ENCODE measurements around the gene ABHD8. TPM values are rescaled to one million over a fixed set of nuclear protein-coding genes. Genes with fewer than 3 reads are reported as not detected.

The ABHD8 gene
- total RNA-seq, 1 experiment from 2014 or later: 1.3 TPM

- Histone ChIP-seq H3K36me3 (no peaks in the 10 kb centered on the region; the same call in none of the 2 replicates), H3K4me3 (no peak overlapping the region), H3K9me3 (no peaks in the 10 kb centered on the region), H3K27me3 (no peaks in the 10 kb centered on the region)
- no peak for DNase-seq
Observed at GRCh38 chr19:17327068-17327653, 23.9 kb upstream of the ABHD8 start.

DNA sequence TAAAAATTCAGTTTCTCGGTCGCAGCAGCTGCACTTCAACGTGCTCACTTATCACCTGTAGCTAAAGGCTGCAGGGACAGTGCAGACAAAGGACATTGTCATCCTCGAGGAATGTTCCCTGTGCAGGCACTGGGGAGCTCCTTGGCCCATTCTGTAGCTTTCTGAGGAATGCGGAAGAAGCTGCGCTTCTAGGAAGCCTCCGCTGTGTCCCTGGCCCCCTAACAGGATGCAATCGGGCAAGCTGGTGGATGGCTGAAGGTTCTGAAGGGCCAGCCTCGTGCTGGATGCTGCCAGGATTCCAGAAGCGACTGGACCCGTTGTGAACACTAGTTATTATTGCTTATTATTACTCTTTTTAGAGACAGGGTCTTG lies 23.4 kb upstream of the ABHD8 start:
- DNase-seq: no peak
- Histone ChIP-seq H3K27me3 (no peaks in the 10 kb centered on the region), H3K4me3 (no peak overlapping the region), H3K36me3 (peaks cover 2% of the 10 kb centered on the region), H3K9me3 (no peaks in the 10 kb centered on the region)

DNA sequence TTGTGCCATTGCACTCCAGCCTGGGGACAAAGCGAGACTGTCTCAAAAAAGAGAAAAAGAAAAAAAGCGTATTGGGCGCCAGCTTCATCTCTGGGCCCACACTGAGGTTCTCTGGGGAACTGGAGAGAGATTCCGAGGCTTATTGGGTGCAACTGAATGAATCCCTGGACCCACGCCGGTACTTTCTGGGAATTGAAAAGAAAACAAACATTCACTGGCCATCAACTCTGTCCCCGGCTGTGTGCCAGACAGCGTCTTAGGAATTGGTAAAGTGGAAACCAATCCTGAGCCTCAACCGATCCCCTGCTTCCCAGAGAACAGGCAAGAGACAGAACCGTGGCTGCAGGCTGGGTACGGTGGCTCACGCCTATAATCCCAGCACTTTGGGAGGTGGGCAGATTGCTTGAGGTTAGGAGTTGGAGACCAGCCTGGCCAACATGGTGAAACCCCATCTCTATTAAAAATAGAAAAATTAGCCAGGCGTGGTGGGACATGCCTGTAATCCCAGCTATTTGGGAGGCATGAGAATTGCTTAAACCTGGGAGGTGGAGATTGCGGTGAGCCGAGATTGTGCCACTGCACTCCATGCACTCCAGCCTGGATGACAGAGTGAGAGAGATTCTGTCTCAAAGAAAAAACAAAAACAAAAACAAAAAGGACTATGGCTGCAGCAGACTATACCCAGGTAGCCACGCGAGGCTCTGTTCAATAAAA lies 22.8 kb upstream of the ABHD8 start:
- no peak overlapping the region for H3K4me3 ChIP-seq
- H3K27me3 ChIP-seq: no peaks in the 10 kb centered on the region
- DNase-seq: peak; percentile 39
- H3K36me3 ChIP-seq: peaks cover 6% of the 10 kb centered on the region
- no peaks in the 10 kb centered on the region for H3K9me3 ChIP-seq

DNA sequence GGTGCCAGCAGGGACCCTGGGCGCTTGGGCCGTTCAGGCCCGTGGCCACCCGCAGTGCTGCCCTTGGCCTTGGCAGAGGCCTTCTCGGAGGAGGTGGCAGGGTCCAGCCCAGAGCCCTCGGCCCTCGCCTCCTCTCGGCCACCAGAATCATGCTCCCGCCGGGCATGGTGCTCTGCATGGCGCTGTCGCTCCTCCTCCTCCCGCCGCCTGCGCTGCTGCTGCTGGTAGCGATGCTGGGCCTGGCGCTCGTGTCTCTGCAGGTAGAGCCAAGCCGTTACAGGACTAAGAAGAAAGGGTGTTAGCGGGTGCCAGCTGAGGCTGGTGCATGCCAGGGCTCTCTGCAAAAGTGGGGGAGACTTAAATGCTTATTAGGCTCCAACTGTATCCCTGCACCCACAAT lies 21.9 kb upstream of the ABHD8 start:
- Histone ChIP-seq H3K36me3 (peaks cover 13% of the 10 kb centered on the region), H3K4me3 (no peak overlapping the region), H3K9me3 (no peaks in the 10 kb centered on the region), H3K27me3 (no peaks in the 10 kb centered on the region)
- no peak for DNase-seq

DNA sequence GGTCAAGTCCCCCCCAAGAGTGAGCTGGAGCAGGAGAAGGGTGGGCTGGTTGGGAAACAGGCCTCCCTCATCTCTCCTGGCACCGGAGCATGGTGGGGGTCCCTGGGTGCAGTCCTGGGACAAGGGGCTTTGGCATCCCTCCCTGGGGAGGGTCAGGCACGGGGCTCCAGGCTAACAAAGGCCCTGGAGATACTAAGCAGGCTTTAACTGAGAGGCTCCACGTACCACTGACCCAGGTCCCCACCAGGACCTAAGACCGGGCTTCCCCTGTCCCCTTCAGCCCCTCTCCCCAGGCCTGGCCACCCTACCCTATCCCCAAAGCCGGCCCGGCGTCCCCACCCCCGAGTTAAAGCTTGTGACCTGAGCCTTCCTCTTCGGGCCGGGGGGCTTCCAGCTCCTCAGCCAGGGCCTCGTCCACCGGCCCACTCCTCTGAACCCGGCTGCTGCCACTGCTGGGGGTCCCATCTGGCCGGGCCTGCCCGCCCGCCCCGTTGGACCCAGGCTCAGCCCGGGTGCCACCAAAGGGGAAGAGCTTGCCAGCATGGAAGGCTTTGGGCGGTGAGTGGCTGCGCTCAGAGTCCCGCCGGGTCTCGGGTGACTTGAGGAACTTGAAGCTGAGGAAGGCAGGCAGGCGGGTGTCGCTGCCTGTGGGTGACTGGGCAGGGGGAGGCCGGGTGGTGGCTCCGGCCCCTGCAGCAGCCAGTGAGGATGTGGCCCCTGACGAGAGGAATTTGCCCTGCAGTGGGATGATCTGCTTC lies 21.3 kb upstream of the ABHD8 start:
- peaks cover 17% of the 10 kb centered on the region for H3K36me3 ChIP-seq
- H3K4me3 ChIP-seq: no peak overlapping the region
- no peaks in the 10 kb centered on the region for H3K9me3 ChIP-seq
- DNase-seq: no peak
- no peaks in the 10 kb centered on the region for H3K27me3 ChIP-seq

- DNase-seq: no peak
- peaks cover 17% of the 10 kb centered on the region for H3K36me3 ChIP-seq
- H3K4me3 ChIP-seq: no peak overlapping the region
- no peaks in the 10 kb centered on the region for H3K27me3 ChIP-seq
- H3K9me3 ChIP-seq: no peaks in the 10 kb centered on the region
Observed at GRCh38 chr19:17323964-17324332, 20.7 kb upstream of the ABHD8 start.

DNA sequence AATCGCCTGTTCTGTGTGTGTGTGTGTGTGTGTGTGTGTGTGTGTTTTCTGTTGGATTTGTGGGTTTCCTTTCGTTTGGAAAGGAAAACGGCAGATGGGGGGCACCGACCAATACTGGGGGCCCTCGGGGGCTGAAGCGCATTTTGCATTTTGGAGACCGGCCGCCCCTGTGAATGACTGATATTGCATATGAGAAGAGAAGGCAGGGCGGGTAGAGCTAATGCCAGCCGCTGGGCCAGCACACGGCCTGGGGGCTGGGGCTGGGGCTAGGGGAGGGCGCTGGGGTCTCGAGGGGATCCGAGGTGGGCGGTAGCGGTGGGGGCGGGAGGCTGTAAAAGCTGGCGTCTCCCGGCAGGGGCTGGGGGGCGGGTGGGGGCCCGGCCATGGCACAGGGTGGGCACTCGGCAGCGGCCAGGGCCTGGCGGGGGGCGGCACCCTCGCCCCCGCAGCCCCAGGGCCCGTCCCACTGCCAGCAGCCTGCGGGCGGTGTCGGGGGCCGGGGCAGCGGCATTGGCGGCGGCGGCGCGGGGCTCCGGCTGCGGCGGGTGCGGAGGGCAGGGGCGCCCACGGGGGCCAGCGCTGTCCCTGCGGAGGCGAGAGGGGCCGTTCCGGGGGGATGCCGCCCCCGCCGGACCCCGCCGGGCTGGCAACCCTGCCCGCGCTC lies 20.2 kb upstream of the ABHD8 start:
- no peaks in the 10 kb centered on the region for H3K9me3 ChIP-seq
- peaks cover 17% of the 10 kb centered on the region for H3K36me3 ChIP-seq
- DNase-seq: no peak
- H3K4me3 ChIP-seq: no peak overlapping the region
- H3K27me3 ChIP-seq: no peaks in the 10 kb centered on the region

- H3K9me3 ChIP-seq: no peaks in the 10 kb centered on the region
- peaks cover 23% of the 10 kb centered on the region for H3K36me3 ChIP-seq
- no peak for DNase-seq
Observed at GRCh38 chr19:17322854-17323253, 19.6 kb upstream of the ABHD8 start.

GRCh38 chr19:17321655-17322489 lies 18.6 kb upstream of the ABHD8 start:
- no peak for DNase-seq
- Histone ChIP-seq H3K4me3 (no peak overlapping the region), H3K36me3 (peaks cover 30% of the 10 kb centered on the region), H3K27me3 (no peaks in the 10 kb centered on the region), H3K9me3 (no peaks in the 10 kb centered on the region)

More at GRCh38 chr19:17322854-17323253, 19.6 kb upstream of the ABHD8 start:
- Histone ChIP-seq H3K27me3 (no peaks in the 10 kb centered on the region), H3K4me3 (no peak overlapping the region)

DNA sequence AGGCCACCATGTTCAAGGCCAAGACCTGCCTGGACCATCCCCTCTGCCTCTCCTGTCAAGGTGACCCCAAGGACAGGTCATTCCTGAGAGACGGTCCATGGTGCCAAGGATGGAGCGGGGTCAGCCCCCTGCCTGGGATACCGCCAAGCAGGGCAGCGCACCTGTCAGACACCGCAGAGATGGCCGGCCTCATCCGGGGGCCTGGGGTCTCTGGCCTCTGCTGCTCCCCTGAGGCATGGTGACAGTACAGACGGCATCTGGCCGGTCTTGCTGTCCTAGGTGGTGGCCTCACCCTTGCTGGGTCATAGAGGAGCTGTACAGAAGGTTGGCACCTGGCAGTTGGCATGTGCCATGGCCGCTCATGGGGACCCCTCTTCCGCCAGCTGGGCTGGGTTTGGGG lies 17.2 kb upstream of the ABHD8 start:
- no peaks in the 10 kb centered on the region for H3K27me3 ChIP-seq
- peaks cover 44% of the 10 kb centered on the region for H3K36me3 ChIP-seq
- no peak overlapping the region for H3K4me3 ChIP-seq
- DNase-seq: no peak
- H3K9me3 ChIP-seq: no peaks in the 10 kb centered on the region

GRCh38 chr19:17319473-17320238 lies 16.4 kb upstream of the ABHD8 start:
- no peaks in the 10 kb centered on the region for H3K9me3 ChIP-seq
- peaks cover 47% of the 10 kb centered on the region for H3K36me3 ChIP-seq
- no peaks in the 10 kb centered on the region for H3K27me3 ChIP-seq
- H3K4me3 ChIP-seq: no peak overlapping the region
- DNase-seq: no peak

DNA sequence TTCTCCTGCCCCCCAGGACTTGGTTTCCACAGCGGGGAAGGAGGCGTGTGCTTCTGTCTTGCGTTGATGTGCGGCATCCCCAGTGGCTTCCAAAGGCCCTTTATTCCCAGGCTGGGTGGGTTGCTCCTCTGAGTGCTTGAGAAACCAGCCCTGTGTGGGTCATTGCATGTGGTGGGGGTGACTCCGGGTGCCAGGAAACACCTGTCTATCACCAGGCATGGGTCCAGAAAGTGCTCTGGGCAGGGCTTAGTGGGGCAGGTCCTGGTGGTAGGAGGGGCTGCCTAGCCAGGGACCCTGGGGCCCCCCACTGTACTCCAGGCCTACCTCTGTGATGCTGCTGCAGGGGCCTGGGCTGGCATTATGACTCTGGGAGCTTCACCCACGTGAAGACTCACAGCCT lies 15.7 kb upstream of the ABHD8 start:
- no peak for DNase-seq
- no peaks in the 10 kb centered on the region for H3K9me3 ChIP-seq
- no peaks in the 10 kb centered on the region for H3K27me3 ChIP-seq
- H3K4me3 ChIP-seq: no peak overlapping the region
- H3K36me3 ChIP-seq: peaks cover 54% of the 10 kb centered on the region

GRCh38 chr19:17314007-17314593 lies 10.9 kb upstream of the ABHD8 start:
- no peak for DNase-seq
- no peaks in the 10 kb centered on the region for H3K27me3 ChIP-seq
- H3K36me3 ChIP-seq: peaks cover 60% of the 10 kb centered on the region
- H3K9me3 ChIP-seq: no peaks in the 10 kb centered on the region
- no peak overlapping the region for H3K4me3 ChIP-seq

DNA sequence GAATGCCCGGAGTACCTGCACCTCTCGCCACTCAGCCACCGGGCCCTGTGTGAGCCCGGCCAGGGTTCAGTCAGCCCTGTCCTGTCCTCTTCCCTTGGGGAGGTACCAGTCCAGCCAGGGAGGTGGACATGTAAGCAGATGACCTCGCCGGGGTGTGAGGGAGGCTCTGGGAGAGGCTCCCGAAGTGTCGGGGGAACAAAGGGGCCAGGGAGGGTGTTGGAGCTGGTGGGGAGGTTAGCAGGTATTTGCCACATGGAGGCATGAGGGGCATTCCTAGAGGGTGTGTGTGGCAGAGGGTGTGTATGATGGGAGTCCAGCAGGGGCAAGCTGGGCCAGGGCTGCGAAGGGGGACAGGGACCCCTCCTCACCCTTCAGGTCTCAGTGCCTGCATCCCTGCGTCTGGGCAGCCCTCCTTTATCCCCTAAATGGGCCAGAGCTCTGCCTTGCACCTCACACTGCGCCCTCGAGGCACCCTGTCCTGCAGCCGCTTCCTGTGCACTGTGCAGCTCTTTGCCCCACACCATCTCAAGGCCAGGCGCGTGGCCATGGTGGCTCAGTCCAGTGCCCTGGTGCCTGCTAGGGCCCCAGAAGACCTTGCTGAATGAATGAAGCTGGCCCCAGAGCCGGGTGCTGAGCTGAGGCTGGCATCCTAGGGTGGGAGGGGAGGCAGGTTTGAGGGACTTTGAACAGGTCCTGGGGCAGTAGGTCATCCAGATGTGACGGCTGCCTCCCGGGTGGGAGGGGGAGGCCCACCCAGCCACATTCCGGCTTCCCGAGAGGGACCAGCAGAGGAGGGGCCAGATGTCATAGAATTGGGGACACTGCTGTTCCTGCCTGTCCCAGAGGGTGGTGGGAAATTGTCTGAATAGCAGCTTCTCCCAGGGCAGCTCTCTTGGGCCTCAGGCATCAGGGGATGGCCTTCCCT lies 9.2 kb upstream of the ABHD8 start:
- DNase-seq: no peak
- H3K27me3 ChIP-seq: no peaks in the 10 kb centered on the region
- no peak overlapping the region for H3K4me3 ChIP-seq
- peaks cover 51% of the 10 kb centered on the region for H3K36me3 ChIP-seq
- no peaks in the 10 kb centered on the region for H3K9me3 ChIP-seq

Data from MG63 (cell line).